Caco-2 (cell line): ENCODE data around the gene NRL. TPM values are rescaled to one million over a fixed set of nuclear protein-coding genes. Genes with fewer than 3 reads are reported as not detected.

ENCODE experiments used
- BruUV-seq: library from RNA; stranded (reverse); fragments of 400-500 nt; replicated peaks from 2 replicates; lab custom pipeline; 2021; lab: Mats Ljungman, UMichigan
- CTCF ChIA-PET: fragments of 300-600 bp; sonication (Branson Sonifier 250); formaldehyde crosslinking; loops from one replicate; lab custom pipeline; 2022; ENCODE audit warnings: antibody characterized with exemption; lab: Charles Lee
- POLR2A ChIA-PET: fragments of 300-600 bp; sonication (Branson Sonifier 250); formaldehyde crosslinking; loops from one replicate; lab custom pipeline; 2022; ENCODE audit warnings: antibody characterized with exemption; lab: Charles Lee
- DNase-seq, 2 experiments: peaks; one replicate each; pipeline versions ENCODE4 v3.0.0 to v3.0.0-alpha.2; 2020 to 2022
- H3K27me3 ChIP-seq: replicated peaks from 2 replicates; pipeline ENCODE4 v1.6.0; 2011; ENCODE audit warnings: low read length; ENCODE audit not compliant: control insufficient read depth, insufficient read depth
- H3K36me3 ChIP-seq: 2 replicates; pipeline ENCODE4 v1.5.1; 2011; ENCODE audit warnings: low read length; ENCODE audit not compliant: control insufficient read depth, insufficient read depth
- H3K4me1 ChIP-seq: fragments of 250-450 bp; sonication (Bioruptor Pico); 2 replicates; pipeline ENCODE4 v1.5.1; 2020; ENCODE audit warnings: mild to moderate bottlenecking
- H3K4me3 ChIP-seq: 2 replicates; pipeline ENCODE4 v1.5.1; 2011; ENCODE audit warnings: low read depth, mild to moderate bottlenecking, control low read depth, low read length
- H3K9me3 ChIP-seq: fragments of 250-450 bp; sonication (Bioruptor Pico); 2 replicates; pipeline ENCODE4 v1.5.1; 2020; ENCODE audit warnings: mild to moderate bottlenecking, moderate library complexity
- H3K27ac Mint-ChIP-seq: one replicate; pipeline ENCODE4 v1.8.0; 2022; ENCODE audit warnings: mixed read lengths; ENCODE audit not compliant: unreplicated experiment
- H3K27me3 Mint-ChIP-seq: one replicate; pipeline ENCODE4 v1.8.0; 2022; ENCODE audit warnings: mixed read lengths; ENCODE audit not compliant: insufficient read depth, unreplicated experiment
- H3K36me3 Mint-ChIP-seq: one replicate; pipeline ENCODE4 v1.8.0; 2022; ENCODE audit warnings: mild to moderate bottlenecking, mixed read lengths; ENCODE audit not compliant: insufficient read depth, unreplicated experiment
- H3K4me1 Mint-ChIP-seq: one replicate; pipeline ENCODE4 v1.8.0; 2022; ENCODE audit warnings: low read depth, mixed read lengths; ENCODE audit not compliant: unreplicated experiment
- H3K4me3 Mint-ChIP-seq: one replicate; pipeline ENCODE4 v1.8.0; 2022; ENCODE audit warnings: mild to moderate bottlenecking, moderate library complexity, mixed read lengths; ENCODE audit not compliant: unreplicated experiment
- H3K9me3 Mint-ChIP-seq: one replicate; pipeline ENCODE4 v1.8.0; 2022; ENCODE audit warnings: mixed read lengths; ENCODE audit not compliant: unreplicated experiment
- CTCF ChIP-seq, 2 experiments: fragments of 200-600 bp in 1 of 2; IDR thresholded peaks; 1 replicate in 1 of 2; 2 replicates in 1 of 2; pipeline versions ENCODE4 v1.5.1 to v1.8.0; 2011 to 2022; ENCODE audit warnings: antibody characterized with exemption in 1 of 2, control low read depth in 1 of 2, inconsistent platforms in 1 of 2, low read depth in 1 of 2, low read length in 1 of 2, mild to moderate bottlenecking in 1 of 2, moderate library complexity in 1 of 2; ENCODE audit not compliant: insufficient read depth in 1 of 2, severe bottlenecking in 1 of 2, unreplicated experiment in 1 of 2
- intact Hi-C: fragments of 100-400 bp; cut with micrococcal nuclease; formaldehyde crosslinking; loops from one replicate; pipeline ENCODE4 v1.10.0; 2022; ENCODE audit not compliant: unreplicated experiment
- total RNA-seq: library from RNA; stranded (reverse); gene quantifications from 2 replicates; pipeline ENCODE4 v1.2.3, GENCODE V29; 2022

The NRL gene
- total RNA-seq, 1 experiment from 2014 or later, result 2.1 TPM

DNA sequence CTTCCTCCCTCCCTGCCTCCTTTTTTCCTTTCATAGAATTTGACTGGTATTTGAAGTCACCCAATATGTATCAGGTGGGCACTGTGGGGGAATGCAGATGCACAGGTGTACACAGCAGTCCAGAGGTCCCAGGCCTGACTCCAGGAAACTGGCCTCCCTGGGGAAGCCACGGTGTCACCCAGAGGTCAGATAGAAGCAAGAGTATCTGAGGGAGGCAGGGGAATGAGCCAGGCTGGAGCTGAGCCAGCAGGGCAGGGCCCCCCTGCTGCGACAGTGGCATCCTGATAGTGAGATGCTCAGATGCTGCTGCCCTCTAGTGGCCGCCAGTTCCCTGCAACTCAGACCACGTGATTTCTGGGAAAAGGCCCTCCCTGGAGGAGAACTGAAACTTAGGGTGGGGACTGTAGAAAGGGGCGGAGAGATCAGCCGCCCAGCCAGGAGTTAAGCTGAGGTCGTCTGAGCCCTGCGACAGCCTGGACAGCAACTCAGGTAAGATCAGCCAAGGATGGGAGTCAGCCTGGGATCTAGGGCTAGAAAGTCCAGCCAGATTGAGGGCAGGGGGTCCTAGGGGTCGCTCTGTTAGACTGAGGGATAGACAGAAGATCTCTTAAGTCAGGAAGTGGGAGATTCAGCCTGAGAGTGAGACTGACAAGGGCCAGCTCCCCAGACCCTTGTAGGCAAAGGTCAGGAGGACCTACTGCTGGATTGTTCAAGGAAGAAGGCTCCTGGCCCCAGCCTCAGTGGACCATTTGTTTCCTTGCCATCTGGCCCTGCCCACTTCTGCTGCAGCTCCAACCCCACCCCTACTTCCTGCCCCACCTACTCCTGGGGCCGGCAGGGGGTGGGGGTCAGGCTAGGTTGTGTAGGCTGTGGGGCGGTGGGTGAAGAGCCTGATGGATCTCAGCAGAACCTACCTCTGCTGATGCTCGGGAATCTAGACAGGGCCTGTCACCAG, 46.4 kb upstream of the NRL start, which contains the start of gene IRF9:
Gene IRF9, plus strand, starts transcription at position 416 of the 955 bp plus-strand sequence. CDS start 880 bp downstream, outside the sequence.
- H3K9me3 ChIP-seq, result no peaks in the 10 kb centered on the region

DNA sequence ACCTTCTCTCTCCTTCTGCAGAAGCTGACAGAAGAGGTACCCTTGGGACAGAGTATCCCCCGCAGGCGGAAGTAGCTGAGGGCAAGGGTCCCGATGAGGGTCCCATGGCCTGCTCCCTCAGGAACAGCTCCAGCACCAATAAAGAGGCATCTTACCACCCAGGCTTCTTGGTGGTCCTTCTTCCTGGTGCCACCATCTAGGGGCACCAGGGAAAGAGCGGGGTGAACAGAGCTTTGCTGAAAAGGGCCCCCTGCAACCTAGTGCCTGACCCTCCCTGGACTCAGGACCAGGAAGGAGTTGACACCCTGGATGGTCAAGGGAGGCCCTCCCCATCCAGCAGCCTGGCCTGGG, 45.7 kb upstream of the NRL start:
- Histone ChIP-seq H3K36me3 (peaks cover 2% of the 10 kb centered on the region), H3K9me3 (no peaks in the 10 kb centered on the region), H3K4me1 (peaks cover 12% of the 10 kb centered on the region), H3K27me3 (no peaks in the 10 kb centered on the region), H3K4me3 (no peak overlapping the region)
- Mint-ChIP-seq H3K9me3 (no peaks in the 10 kb centered on the region), H3K36me3 (peaks cover 51% of the 10 kb centered on the region), H3K27ac (peak overlapping the region; percentile 82), H3K4me1 (peaks cover 6% of the 10 kb centered on the region), H3K4me3 (no peak overlapping the region), H3K27me3 (no peaks in the 10 kb centered on the region)
- TF ChIP-seq CTCF (IDR thresholded peaks at IDR 0.05; ENCODE audit: insufficient read depth in 1 of 2, low read depth in 1 of 2, low read length in 1 of 2, severe bottlenecking in 1 of 2, unreplicated experiment in 1 of 2), result no peak
- ChIA-PET POLR2A (interaction anchor here (1.0 to 2.5 kb wide), 5 partner anchors 14 to 67 kb away, joined by 5 to 16 read pairs (median 8); partner anchors contain the start of genes DCAF11, EMC9, NRL and PCK2), CTCF (interaction anchor here (1.0 to 2.3 kb wide), 10 partner anchors 13 to 572 kb away, joined by 3 to 47 read pairs (median 9); partner anchors contain the start of genes CIDEB, DCAF11, EMC9 and NRL)
- BruUV-seq, result no TSS peak
- intact Hi-C loops, result no loop called here
- DNase-seq, result no peak

More for the DNA sequence above, 46.4 kb upstream of the NRL start, which contains the start of gene IRF9:
- Mint-ChIP-seq H3K4me1 (peaks cover 6% of the 10 kb centered on the region), H3K27ac (peak within 1 kb of the TSS; percentile 82), H3K27me3 (no peaks in the 10 kb centered on the region), H3K36me3 (peaks cover 45% of the 10 kb centered on the region), H3K9me3 (no peaks in the 10 kb centered on the region), H3K4me3 (peak within 1 kb of the TSS; percentile 77)
- TSS peak; percentile 62 for BruUV-seq
- ChIA-PET POLR2A (interaction anchor here (0.6 to 2.5 kb wide), 8 partner anchors 10 to 107 kb away, joined by 3 to 16 read pairs (median 6); partner anchors contain the start of genes DCAF11, EMC9, NRL and PCK2), CTCF (interaction anchor here (0.6 to 2.3 kb wide), 20 partner anchors 11 to 1183 kb away, joined by 3 to 47 read pairs (median 4); partner anchors contain the start of genes CHMP4A, CIDEB, DCAF11 and EMC9)
- peak within 1 kb of the TSS; percentile 29 for H3K4me3 ChIP-seq
- no peaks in the 10 kb centered on the region for H3K27me3 ChIP-seq
- peaks cover 12% of the 10 kb centered on the region for H3K4me1 ChIP-seq
- H3K36me3 ChIP-seq, result peaks cover 2% of the 10 kb centered on the region
- TF ChIP-seq CTCF (IDR thresholded peaks at IDR 0.05; ENCODE audit: insufficient read depth in 1 of 2, low read depth in 1 of 2, low read length in 1 of 2, severe bottlenecking in 1 of 2, unreplicated experiment in 1 of 2), result peak; percentile 88
- intact Hi-C loops, result loop anchor here (1.0 kb wide), 7 partner anchors 14 to 147 kb away; partner anchors contain the start of genes DCAF11, EMC9, IPO4 and NRL
- DNase-seq, result peak; percentile 95 to 96
